Panc1 (cell line): ENCODE measurements around the gene OR2J2. TPM values are rescaled to one million over a fixed set of nuclear protein-coding genes. Genes with fewer than 3 reads are reported as not detected.

ENCODE experiments used
- ATAC-seq: fragments of 200-7000 bp; cut with Tn5 transposase; 2 replicates; pipeline ENCODE4 v1.9.1; 2020; ENCODE audit warnings: mild to moderate bottlenecking, moderate library complexity
- BruUV-seq: library from RNA; stranded (reverse); fragments of 400-500 nt; replicated peaks from 2 replicates; lab custom pipeline; 2021; lab: Mats Ljungman, UMichigan
- CTCF ChIA-PET: fragments of 300-600 bp; sonication (Branson Sonifier 250); formaldehyde crosslinking; loops from one replicate; lab custom pipeline; 2022; ENCODE audit warnings: antibody characterized with exemption; lab: Charles Lee
- POLR2A ChIA-PET: fragments of 300-600 bp; sonication (Branson Sonifier 250); formaldehyde crosslinking; loops from one replicate; lab custom pipeline; 2022; ENCODE audit warnings: antibody characterized with exemption; lab: Charles Lee
- DNase-seq: peaks from one replicate; pipeline ENCODE4 v3.0.0-alpha.2; 2010; ENCODE audit warnings: low read depth, low spot score
- H3K27ac ChIP-seq: 2 replicates; pipeline ENCODE4 v1.5.1; 2011; ENCODE audit warnings: mild to moderate bottlenecking, low read length, inconsistent platforms
- H3K27me3 ChIP-seq: fragments of 200-500 bp; sonication (Bioruptor generic); 2 replicates; pipeline ENCODE4 v1.6.0; 2014; ENCODE audit warnings: low read length, inconsistent platforms; ENCODE audit not compliant: control insufficient read depth, insufficient read depth
- H3K36me3 ChIP-seq: fragments of 200-500 bp; sonication (Bioruptor generic); 2 replicates; pipeline ENCODE4 v1.5.1; 2014; ENCODE audit warnings: inconsistent platforms, mild to moderate bottlenecking, low read length, moderate library complexity; ENCODE audit not compliant: control insufficient read depth, insufficient read depth
- H3K4me1 ChIP-seq: 2 replicates; pipeline ENCODE4 v1.5.1; 2011; ENCODE audit warnings: inconsistent platforms, mild to moderate bottlenecking, low read length, moderate library complexity; ENCODE audit not compliant: control insufficient read depth, insufficient read depth
- H3K4me3 ChIP-seq, 2 experiments: 2 replicates each; pipeline ENCODE4 v1.5.1; 2011 to 2012; ENCODE audit warnings: low read depth in 2 of 2, low read length in 2 of 2, mild to moderate bottlenecking in 2 of 2, inconsistent platforms in 1 of 2, moderate library complexity in 1 of 2
- H3K9me3 ChIP-seq: fragments of 200-500 bp; sonication (Bioruptor generic); 2 replicates; pipeline ENCODE4 v1.5.1; 2014; ENCODE audit warnings: low read depth, mild to moderate bottlenecking, inconsistent platforms, low read length, moderate library complexity; ENCODE audit not compliant: control insufficient read depth, insufficient read depth
- CTCF ChIP-seq: fragments of 450-650 bp; IDR thresholded peaks from 2 replicates; pipeline ENCODE4 v1.5.1; 2017; ENCODE audit warnings: mild to moderate bottlenecking
- POLR2AphosphoS5 ChIP-seq: IDR thresholded peaks from 2 replicates; pipeline ENCODE4 v1.6.1; 2012; ENCODE audit warnings: mild to moderate bottlenecking, low read depth, low read length, moderate library complexity
- REST ChIP-seq, 2 experiments: IDR thresholded peaks; 2 replicates each; pipeline ENCODE4 v1.6.1; 2011 to 2012; ENCODE audit warnings: low read depth in 2 of 2, control low read depth in 1 of 2, low read length in 1 of 2, mild to moderate bottlenecking in 1 of 2, moderate library complexity in 1 of 2; ENCODE audit not compliant: insufficient read depth in 1 of 2
- SIN3A ChIP-seq: IDR thresholded peaks from 2 replicates; pipeline ENCODE4 v1.6.1; 2012; ENCODE audit warnings: low read depth, mild to moderate bottlenecking, low read length, moderate library complexity, borderline replicate concordance; ENCODE audit not compliant: insufficient read depth
- TCF7L2 ChIP-seq: IDR thresholded peaks from 2 replicates; pipeline ENCODE4 v1.6.1; 2011; ENCODE audit warnings: mild to moderate bottlenecking, low read depth, low read length, inconsistent platforms
- in situ Hi-C: cut with HindIII; loops from 2 replicates; pipeline ENCODE4 v1.10.0; 2016; ENCODE audit warnings: low sequenced_read_pairs, low pct_unique_long_range_greater_than_20kb
- intact Hi-C: fragments of 100-400 bp; cut with micrococcal nuclease; formaldehyde crosslinking; loops from one replicate; pipeline ENCODE4 v1.10.0; 2022; ENCODE audit not compliant: unreplicated experiment
- total RNA-seq: library from RNA; stranded (reverse); gene quantifications from one replicate; pipeline ENCODE4 v1.2.1, GENCODE V29; 2021; ENCODE audit not compliant: unreplicated experiment

The OR2J2 gene
- total RNA-seq, 1 experiment from 2014 or later = not detected

- BruUV-seq = no TSS peak
- in situ Hi-C loops = no loop called here
- H3K4me3 ChIP-seq = no peak overlapping the region
- DNase-seq (no peak), ATAC-seq (no peak)
- H3K27me3 ChIP-seq = no peaks in the 10 kb centered on the region
- H3K27ac ChIP-seq = no peak overlapping the region
- TF ChIP-seq REST (IDR thresholded peaks at IDR 0.05; ENCODE audit: insufficient read depth in 1 of 2, low read depth in 2 of 2, low read length in 1 of 2) (no peak), SIN3A (no peak), TCF7L2 (no peak), CTCF (no peak)
- no peaks in the 10 kb centered on the region for H3K9me3 ChIP-seq
- ChIA-PET POLR2A (no interaction called here), CTCF (no interaction called here)
- no peaks in the 10 kb centered on the region; the same call in 1 of the 2 replicates for H3K36me3 ChIP-seq
- H3K4me1 ChIP-seq = no peaks in the 10 kb centered on the region
- intact Hi-C loops = no loop called here
These were observed 29.1 kb upstream of the OR2J2 start for GRCh38 chr6:29141606-29142005.

GRCh38 chr6:29142309-29142708 is 28.4 kb upstream of the OR2J2 start:
- intact Hi-C loops (no loop called here), in situ Hi-C loops (no loop called here)
- ATAC-seq = no peak
- Histone ChIP-seq H3K4me3 (no peak overlapping the region), H3K4me1 (no peaks in the 10 kb centered on the region), H3K9me3 (no peaks in the 10 kb centered on the region), H3K36me3 (no peaks in the 10 kb centered on the region), H3K27me3 (no peaks in the 10 kb centered on the region), H3K27ac (no peak overlapping the region)
- ChIA-PET CTCF (no interaction called here), POLR2A (no interaction called here)
- TF ChIP-seq CTCF (no peak), REST (IDR thresholded peaks at IDR 0.05; ENCODE audit: insufficient read depth in 1 of 2, low read depth in 2 of 2, low read length in 1 of 2) (no peak), POLR2AphosphoS5 (no peak), SIN3A (no peak), TCF7L2 (no peak)
- DNase-seq = no peak
- BruUV-seq = no TSS peak
